ENCODE measurements around the gene UBE2H.
"Not testable (repeated sequence)": the region's sequence is repeated elsewhere in the genome, so short reads cannot be mapped to it uniquely, and the experiment has no call there.

UBE2H gene

DNA sequence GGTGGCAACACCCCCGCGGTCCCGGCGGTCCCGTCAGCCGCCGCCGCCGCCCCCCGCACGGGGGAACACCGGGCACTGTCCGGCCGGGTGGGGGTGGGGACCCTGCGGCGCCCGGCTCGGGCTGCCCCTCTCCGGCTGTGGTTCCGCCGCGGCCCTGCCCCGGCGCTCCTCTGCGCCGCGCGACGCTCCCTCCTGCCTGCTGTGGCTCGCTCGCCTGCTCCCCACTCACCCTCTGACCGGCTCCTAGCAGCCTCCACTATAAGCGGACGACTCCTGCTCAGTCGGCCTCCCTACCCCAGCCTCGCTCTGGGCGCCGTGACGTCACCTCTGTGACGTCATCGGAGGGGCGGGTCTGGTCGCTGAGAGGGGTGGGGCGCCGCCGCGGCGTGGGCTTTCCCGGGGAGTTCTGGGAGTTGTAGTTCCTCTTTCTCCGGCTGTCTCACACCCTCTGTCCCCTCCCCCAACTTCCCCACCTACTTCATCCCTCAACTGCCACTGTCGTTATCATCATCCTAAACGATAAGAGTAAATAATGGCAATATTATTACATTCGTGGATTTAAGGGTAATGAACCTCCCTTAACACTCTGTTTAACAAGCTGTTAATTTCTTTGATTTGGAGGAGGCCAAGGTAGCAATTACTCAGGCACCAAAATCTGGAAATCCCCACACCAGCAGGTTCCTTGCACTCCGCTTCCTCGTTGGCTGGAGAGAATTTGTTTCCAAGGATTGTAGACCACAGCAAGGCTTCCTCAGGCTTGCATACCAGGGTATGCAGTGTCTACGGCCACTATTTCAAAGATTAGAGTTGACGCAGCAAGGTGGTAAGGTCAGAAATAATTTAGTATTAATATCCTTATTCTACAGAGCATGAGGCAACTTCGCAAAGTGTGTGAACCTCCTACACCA, at the start of gene UBE2H:
Gene UBE2H (minus strand): TSS at position 308 of the 908 bp plus-strand sequence. CDS start 405 bp downstream, outside the sequence.
- peak; percentile 85 for DNase-seq

DNA sequence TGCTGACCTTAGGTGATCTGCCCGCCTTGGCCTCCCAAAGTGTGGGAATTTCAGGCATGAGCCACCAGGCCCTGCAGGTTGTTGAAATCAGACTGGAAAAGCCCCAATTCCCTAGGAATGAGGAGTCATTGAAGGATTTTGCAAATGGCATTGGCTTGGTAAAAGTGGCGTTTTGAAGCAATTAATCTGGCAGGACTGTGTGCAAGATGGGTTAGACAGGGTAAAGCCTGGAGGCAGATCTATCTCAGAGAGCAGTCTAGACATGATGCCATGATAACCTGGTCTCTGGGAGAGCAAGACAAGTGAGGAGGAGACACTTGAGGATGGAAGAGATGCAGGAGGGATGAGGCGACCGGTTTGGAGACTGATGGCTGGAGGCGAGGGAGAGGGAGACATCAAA, 45.7 kb upstream of the UBE2H start:
- DNase-seq: no peak

DNA sequence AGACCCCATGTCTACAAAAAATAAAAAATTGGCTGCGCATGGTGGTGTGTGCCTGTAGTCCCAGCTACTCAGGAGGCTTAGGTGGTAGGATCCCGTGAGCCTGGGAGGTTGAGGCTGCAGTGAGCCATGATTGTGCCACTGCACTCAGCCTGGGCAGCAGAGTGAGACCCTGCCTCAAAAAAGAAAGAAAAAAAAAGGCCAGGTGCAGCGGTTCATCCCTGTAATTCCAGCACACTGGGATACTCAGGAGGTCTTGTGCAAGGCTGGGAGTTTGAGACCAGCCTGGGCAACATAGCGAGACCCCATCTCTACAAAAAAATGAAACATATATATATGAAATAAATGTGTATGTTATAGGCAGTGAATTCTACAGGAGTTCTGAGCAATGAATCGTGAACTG, 44.5 kb upstream of the UBE2H start:
- no peak for DNase-seq

DNA sequence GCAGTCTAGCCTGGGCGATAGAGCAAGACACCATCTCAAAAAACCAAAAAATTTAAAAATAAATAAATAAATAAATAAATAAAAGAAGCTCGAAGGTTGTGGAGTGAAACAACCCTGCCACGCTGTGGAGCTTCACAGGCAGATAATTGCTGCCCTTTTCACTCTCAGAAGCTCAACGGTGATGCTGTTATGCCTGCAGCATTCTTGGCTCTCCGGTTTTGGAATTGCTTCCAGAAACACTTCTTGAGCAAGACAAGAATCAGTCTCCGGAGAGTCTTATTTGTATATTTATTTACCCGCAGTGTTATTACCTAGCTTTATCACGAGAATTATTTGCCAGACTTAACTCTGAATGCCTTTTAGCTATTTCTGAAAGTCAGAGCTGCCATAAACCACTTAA, 40.5 kb upstream of the UBE2H start:
- no peak for DNase-seq

DNA sequence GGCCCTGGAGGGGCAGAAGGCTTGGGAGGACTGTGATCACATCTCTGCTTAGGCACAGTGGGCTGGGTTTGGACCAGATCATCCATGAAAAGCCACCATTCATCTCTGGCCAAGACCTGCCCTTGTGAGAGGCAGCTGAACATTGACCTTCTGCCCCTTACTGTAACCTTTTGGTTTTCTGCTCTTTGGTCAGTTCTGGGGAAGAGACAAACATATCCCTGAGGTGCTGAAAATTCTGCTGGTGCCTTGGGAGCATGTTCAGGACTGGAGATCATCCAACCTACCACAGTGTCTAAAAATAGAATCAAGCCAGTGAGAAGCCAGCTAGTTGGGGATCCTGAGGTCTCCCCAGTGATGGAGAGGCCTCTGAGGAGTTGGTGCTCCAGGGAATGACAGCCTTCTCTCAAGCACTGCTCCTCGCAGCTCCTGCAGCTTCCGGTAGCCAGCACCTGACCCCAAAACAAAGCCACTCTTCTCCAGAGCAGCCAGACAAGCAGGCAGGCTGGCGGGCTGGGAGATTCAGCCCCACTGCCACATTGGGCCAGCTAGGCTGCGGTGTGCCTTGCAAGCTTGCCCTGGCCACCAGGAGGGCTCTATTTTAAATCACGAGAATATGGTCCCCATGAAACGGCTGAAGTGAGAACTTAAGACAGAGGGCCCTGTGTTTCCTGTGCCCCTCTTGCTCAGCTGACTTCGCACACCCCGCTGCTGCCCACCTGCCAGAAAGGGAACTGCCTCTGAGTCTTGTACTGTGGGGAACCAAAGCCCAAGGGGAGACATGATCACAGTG, 37.8 kb upstream of the UBE2H start:
- no peak for DNase-seq

DNA sequence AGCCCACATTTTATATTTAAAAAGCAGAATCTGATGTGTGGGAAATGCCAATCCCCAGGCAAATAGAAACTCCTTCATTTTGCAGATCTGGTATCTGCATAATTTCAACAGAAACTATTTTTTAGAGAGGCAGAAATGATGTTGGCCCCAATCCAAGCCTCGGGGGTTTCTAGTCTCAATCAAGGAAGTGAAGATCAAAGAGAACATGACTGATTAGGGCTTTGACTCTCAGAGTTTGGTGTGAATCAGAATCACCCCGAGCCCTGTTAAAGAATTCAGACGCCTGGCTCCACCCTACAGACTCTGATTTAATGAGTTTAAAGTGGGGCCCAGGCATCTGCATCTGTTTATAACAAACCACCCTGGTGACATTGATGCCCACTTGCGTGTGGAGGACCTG, 36.7 kb upstream of the UBE2H start:
- no peak for DNase-seq

DNA sequence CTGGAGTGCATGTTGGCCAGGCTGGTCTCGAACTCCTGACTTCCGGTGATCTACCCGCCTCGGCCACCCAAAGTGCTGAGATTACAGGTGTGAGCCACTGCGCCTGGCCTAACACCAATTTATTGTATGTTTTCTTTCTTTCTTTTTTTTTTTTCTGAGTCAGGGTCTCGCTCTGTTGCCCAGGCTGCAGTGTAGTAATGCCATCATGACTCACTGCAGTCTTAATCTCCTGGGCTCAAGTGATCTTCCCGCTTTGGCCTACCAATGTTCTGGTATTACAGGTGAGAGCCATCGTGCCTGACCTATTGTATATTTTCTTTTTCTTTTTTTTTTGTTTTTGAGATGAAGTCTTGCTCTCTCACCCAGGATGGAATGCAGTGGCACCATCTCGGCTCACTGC, 33.8 kb upstream of the UBE2H start:
- no peak for DNase-seq

DNA sequence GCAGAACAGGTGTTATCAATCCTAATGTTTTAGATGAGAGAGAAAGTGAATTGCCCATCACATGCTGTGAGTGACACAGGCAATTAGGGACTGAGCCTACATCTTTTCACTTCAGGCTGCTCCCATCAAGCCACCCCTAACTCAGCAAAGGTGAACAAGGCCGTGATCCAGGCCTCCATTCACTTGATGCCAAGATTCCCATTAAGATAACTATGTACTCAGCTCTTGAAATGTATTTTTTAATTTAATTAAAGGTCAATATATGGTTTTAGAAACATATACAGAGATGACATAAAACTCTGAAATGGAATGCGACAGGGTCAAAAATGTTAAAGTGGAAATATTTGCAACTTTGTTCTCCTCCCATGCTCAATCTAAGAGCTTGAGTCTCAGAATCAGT, 27.9 kb upstream of the UBE2H start:
- DNase-seq: no peak

DNA sequence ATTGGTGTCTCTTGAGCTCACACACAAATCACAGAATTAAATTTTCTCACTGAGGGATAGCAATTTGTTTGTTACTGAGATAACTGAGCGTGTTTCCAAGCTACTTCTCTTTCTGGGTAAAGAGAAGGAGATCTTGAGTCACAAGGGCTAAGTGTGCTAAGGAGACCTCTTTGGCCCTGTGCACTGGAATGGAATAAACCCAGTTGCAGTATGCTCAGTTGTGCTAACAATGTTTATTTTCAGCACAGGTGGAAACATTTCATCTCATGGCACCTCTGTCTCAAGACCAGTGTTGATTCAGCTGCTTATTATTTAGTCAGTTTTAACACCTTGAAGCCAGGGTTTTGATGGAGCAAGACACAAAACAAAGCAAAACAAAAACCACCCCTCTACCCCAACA, 22.5 kb upstream of the UBE2H start:
- no peak for DNase-seq

DNA sequence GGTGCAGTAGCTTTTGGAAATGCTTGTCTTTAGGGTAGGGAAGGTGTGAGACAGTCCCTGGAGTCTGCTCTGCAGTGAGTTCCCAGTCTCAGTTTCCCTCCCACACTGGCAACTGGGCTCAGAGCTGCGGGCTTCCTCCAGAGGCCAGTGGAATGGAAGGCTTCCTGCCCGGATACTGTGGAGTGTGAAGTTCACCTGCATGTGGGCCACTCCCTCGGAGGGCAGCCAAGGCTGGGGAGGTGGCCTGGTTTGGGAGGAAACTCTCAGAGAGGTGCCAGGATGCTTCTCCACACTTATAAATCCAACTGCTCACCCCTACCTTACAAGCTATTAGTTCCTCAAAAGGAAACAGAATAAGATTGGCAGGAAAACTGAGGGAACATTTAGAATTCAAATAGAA, 18.1 kb upstream of the UBE2H start:
- no peak for DNase-seq

DNA sequence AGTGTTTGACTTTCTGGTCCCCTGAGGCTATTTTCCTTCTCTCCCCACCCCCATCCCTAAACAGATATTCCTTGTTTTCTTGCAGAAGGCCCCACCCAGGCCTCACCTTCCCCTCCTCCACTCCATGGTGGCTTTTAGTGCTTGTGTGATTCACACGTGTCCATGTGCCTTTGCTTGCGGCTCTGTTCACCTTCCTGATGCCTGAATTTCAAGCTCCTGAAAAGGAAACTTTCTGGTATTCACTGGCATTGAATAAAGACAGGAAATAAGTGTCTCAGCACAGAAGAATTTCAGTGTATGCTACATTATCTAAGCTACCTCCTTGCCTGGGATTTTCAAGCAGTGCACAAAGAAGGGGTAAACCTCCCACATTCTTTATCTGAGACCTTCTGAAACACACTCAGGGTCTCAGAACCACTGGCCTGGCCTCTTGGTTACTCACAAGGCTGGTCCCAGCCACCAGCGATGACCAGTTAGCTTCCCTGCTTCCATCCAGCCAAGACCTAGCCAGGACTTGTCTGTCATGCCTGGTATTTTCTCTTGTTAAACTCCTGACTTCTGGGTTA, 17.2 kb upstream of the UBE2H start:
- no peak for DNase-seq

DNA sequence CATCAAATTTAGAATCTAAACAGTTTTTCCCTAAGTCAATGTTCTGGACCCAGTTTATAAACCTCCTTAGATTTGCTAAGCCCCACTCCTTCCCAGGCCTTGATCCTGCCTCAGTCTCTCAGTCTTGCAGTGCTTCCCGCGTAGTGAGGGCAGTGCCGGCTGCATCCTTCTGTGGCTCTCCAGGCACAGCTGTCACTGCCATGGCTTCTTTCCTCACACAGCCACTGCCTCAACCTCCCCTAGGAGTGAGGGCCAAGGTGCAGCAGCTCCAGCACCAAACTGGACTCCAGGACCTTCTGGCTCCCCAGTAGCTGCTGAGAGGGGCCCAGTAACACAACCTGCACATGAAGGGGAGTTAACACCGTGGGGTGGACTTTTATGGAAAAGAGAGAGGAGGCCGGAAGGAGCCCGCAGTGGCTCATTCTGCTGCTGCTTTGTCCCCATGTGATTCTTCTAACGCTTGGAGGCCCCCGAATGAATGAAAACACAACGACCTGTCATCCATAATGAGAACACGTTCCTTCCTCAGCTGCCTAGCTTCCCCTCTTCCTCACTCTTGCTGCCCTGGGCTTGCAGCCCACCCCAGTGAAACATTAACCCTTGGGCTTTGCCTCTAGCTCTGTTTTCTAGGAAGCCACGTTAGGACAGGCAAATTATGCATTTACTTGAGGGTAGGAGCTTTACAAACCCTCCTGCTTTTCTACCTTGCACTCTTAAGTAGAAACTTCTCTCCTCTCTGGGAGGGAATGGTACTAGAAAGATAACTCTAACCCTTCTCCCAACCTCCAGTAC, 16.0 kb upstream of the UBE2H start:
- no peak for DNase-seq

DNA sequence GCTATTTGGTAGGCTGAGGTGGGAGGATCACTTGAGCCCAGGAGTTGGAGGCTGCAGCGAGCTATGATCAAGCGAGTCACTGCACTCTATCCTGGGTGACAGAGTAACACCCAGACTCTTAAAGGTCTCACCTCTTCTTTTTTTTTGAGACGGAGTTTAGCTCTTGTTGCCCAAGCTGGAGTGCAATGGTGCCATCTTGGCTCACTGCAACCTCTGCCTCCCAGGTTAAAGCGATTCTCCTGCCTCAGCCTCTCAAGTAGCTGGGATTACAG, 7.4 kb upstream of the UBE2H start:
- not testable (repeated sequence) for DNase-seq

DNA sequence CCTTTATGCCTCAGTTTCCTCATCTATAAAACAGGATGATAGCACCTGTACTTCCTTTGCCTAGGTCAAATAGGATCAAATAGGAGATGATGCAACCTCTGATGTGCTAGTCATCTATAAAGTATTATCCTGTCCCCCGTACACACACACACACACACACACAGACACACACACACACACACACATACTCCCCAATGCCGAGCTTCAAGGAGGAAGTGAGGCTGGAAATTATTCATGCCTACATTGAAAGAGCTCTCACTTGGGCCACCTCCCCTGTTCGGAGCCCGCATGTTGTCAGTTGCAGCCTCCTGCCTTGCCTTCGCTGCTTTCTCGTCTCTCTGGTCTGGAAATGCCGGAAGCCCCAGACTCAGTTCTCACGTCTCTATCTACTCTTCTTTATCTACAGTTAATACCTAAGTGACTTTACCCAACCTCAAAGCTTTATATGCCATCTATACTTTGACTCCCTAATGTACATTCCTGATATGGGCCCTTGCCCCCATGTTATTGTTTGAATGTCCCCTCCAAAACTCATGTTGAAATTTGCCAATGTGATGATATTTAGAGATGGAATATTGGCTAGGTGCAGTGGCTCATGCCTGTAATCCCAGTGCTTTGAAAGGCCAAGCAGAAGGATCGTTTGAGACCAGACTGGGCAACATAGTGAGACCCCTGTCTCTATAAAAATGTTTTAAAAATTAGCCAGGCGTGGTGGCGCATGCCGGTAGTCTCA, 6.9 kb upstream of the UBE2H start:
- no peak for DNase-seq

DNA sequence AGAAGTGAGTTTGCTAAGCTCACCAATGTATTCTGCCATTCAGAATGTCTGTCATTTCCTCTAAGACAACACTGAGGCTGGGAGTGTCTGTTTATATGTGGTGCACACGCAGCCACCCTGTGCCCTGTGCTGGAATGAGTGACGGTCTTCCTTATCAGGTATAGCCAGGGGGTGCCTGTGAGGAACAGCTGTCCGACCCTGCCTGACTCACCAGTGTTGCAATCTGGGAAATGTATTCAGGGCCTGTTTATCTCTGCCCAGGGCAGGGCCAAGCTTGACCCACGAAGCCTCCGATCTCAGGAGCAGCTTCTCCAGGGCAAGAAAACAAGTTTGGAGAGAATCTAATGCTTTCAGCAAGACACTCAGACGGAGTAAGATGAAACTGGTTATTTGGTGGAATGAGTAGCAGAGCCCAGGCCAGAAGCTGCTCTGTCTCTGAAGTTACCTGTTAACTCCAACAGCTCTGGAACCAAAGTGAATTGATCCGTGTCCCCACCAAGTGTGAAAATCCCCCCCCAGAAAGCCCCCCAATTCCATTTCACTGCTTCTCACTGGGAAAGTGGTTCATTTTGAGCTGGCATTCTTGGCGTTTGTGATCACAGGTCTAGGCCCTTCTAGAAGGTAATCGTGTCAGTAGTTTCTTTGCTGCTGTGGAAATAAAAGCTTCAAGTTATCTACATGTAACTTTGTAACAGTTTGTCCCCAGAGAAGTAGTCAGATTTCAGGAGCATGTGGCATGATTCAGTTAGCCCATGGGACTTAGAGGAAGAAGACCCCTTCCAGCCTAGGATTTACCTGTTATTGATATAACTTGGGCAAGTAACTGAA, 6.1 kb upstream of the UBE2H start:
- no peak for DNase-seq

DNA sequence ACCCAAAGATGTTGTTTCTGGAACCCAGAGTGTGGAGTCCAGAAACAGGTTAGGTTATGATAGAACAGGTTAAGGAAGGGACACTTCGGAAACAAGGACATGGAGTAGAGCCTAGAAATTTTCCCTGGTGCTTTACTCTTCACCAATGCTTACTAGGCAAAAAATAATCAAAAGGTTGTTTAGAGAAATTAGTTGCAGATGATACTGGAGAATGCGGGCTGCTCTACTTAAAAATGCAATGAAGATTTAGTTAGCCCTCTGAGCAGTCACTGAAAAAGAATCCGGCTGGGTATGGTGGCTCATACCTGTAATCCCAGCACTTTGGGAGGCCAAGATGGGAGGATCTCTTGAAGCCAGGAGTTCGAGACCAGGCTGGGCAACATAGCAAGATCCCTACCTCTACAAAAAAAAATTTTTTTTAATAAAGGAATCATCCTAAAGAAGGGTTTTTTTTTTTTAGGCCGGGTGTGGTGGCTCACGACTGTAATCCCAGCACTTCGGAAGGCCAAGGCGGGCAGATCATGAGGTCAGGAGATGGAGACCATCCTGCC, 3.3 kb upstream of the UBE2H start:
- no peak for DNase-seq

DNA sequence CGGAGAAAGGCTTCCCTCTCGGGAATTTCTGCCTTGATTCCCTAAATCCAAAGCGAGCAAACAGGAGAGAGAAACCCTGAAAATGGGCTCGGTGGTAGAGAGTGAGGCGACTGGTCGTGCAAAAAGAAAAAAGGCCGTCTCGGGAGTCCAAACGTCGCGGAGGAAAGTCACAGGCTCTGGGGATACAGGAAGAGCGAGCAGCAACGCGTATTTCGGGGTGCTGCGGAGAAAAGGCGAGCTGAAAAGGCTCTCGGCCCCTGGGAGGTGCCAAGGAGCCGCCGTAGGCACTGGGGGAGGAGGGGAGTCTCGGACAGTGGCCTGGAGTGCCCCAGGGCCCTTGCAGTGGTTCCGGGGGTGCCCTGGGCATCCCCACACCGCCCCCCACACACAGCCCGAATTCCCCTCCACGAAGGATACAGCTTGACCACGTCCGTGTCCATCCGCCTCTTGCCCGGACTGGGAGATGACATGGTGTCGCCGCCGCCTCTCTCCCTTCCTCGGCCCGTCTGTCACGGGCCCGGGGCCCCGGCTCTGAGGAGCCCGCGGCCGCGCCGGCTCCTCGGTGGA, 591 bp downstream of the UBE2H start:
- DNase-seq: no peak

DNA sequence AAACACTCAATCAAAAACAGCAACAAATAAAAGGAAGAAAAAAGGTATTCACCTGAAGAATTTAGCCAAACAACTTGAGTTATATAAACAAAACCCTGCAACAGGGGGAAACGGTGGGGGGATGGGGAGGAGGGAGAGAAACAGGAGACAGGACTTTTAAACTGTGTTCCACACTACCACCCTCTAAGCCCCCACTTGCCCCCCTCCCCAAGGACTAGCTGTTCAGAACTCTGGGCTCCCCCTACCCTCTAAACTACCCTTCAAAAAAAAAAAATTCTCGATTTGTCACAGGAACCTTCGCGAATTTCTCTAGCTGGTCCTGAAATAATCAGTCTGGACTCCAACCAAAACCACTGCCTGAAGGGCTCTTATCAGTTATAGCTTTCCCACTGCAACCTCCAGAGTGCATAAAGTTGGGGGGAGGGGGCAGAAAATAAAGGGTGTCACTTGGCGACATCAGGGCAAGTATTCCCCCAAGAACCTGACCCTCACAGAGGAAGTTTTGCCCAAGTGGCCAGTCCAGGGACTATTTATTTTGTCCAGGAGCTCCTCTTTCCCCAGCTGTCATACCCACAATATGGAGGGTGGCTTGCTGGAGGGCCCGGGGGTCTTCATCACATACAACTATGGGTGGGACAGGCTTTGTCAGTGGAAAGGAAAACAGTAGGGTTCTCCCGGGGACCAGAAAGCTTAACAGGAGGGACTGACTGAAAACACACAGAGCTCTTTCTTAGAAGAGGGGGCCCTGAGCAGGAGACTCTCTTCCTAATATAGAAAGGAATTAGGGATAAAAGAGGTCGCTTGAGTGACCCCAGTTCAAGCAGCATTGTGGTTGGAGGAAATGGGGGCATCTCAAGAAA, 1.3 kb downstream of the UBE2H start:
- DNase-seq: no peak

DNA sequence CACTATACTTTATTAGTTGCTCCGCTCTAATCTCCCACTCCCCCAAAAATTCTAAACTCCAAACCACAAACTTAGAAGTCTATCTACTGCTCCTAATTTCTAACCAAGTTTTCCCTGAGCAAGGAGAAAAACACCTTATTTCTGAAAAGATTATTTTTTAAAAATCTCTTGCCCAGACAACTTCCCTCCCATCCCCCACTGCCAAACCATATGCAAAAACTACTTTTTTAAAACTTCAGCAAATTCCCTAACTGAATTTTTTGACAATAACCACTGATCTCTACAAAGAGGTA, 1.9 kb downstream of the UBE2H start:
- no peak for DNase-seq
